Lower leg skin (tissue), 4 donors: ENCODE results near the gene FNIP2. TPM values are rescaled to one million over a fixed set of nuclear protein-coding genes. Genes with fewer than 3 reads are reported as not detected.

Experiments
- DNase-seq, 2 donors: peaks; one replicate each; pipeline ENCODE4 v3.0.0-alpha.2; 2019; ENCODE audit warnings: low spot score in 2 of 2
- H3K4me3 ChIP-seq: fragments of 200-600 bp; sonication (generic); 2 replicates; pipeline ENCODE4 v1.5.1; 2017; ENCODE audit warnings: mild to moderate bottlenecking, low read depth; ENCODE audit not compliant: poor library complexity, severe bottlenecking
- CTCF ChIP-seq, 3 donors: fragments of 450-650 bp; IDR thresholded peaks; one replicate each; pipeline ENCODE4 v1.5.1; 2016; ENCODE audit warnings: antibody characterized with exemption in 3 of 3, mild to moderate bottlenecking in 3 of 3, moderate library complexity in 2 of 3
- POLR2A ChIP-seq, 2 donors: fragments of 450-650 bp; IDR thresholded peaks; one replicate each; pipeline ENCODE4 v1.6.1; 2016 to 2017; ENCODE audit warnings: antibody characterized with exemption in 2 of 2, mild to moderate bottlenecking in 1 of 2, moderate library complexity in 1 of 2
- WGBS, 2 donors: methylation state at CpG; one replicate each; pipeline ENCODE4 v1.1.5; 2018; 5-methylcytosine and 5-hydroxymethylcytosine counted together
- intact Hi-C: fragments of 100-400 bp; cut with DNase I; formaldehyde crosslinking; loops from one replicate; pipeline ENCODE4 v1.15.0; 2023; ENCODE audit warnings: low total_unique reads
- total RNA-seq, 4 donors: library from RNA; depleted of rRNA; stranded (reverse); fragments of >200 nt; gene quantifications; one replicate each; pipeline ENCODE4 v1.1.0, GENCODE V29; 2016

FNIP2 gene
- total RNA-seq, 4 donors from 2014 or later = 20.5 to 47.5 (median 38.8) TPM

GRCh38 chr4:158798062-158798461 lies 29.2 kb downstream of the FNIP2 start:
- no peak for DNase-seq
- WGBS, 2 donors = 94 to 96% methylated on average over 7 of the region's 7 CpGs
- TF ChIP-seq CTCF (IDR thresholded peaks at IDR 0.05) = no peak
- TF ChIP-seq POLR2A (IDR thresholded peaks at IDR 0.05) = no peak

GRCh38 chr4:158799013-158799770 lies 30.4 kb downstream of the FNIP2 start:
- intact Hi-C loops = no loop called here
- TF ChIP-seq POLR2A (IDR thresholded peaks at IDR 0.05) (no peak), CTCF (IDR thresholded peaks at IDR 0.05) (no peak)
- H3K4me3 ChIP-seq = no peak overlapping the region
- DNase-seq = no peak

More at GRCh38 chr4:158798062-158798461, 29.2 kb downstream of the FNIP2 start:
- no peak overlapping the region for H3K4me3 ChIP-seq
- intact Hi-C loops = no loop called here

GRCh38 chr4:158799856-158800255 lies 31.0 kb downstream of the FNIP2 start:
- intact Hi-C loops = no loop called here
- TF ChIP-seq POLR2A (IDR thresholded peaks at IDR 0.05) (no peak), CTCF (IDR thresholded peaks at IDR 0.05) (no peak)
- WGBS, 2 donors = 86 to 87% methylated on average over 7 of the region's 7 CpGs
- H3K4me3 ChIP-seq = no peak overlapping the region
- DNase-seq = no peak

GRCh38 chr4:158801066-158801465 lies 32.2 kb downstream of the FNIP2 start:
- TF ChIP-seq CTCF (IDR thresholded peaks at IDR 0.05) (no peak), POLR2A (IDR thresholded peaks at IDR 0.05) (no peak)
- no peak for DNase-seq
- no peak overlapping the region for H3K4me3 ChIP-seq
- 70 to 71% methylated on average over 4 of the region's 4 CpGs for WGBS, 2 donors
- intact Hi-C loops = no loop called here

- WGBS, 2 donors = 90 to 98% methylated on average over 3 of the region's 3 CpGs
- intact Hi-C loops = no loop called here
- no peak overlapping the region for H3K4me3 ChIP-seq
- TF ChIP-seq CTCF (IDR thresholded peaks at IDR 0.05) (no peak), POLR2A (IDR thresholded peaks at IDR 0.05) (no peak)
- no peak for DNase-seq
Observed at GRCh38 chr4:158801677-158802076, 32.9 kb downstream of the FNIP2 start.

GRCh38 chr4:158802914-158803313 lies 34.1 kb downstream of the FNIP2 start:
- no peak for DNase-seq
- intact Hi-C loops = no loop called here
- TF ChIP-seq POLR2A (IDR thresholded peaks at IDR 0.05) (no peak), CTCF (IDR thresholded peaks at IDR 0.05) (no peak)
- H3K4me3 ChIP-seq = no peak overlapping the region
- 90 to 96% methylated on average over 1 of the region's 1 CpG for WGBS, 2 donors
